ENCODE measurements around the gene PAPOLA.

The PAPOLA gene

GRCh38 chr14:96583569-96584041 is 81.4 kb downstream of the PAPOLA start:
- no peak for DNase-seq (ENCODE audit: low read depth)
- TF ChIP-seq CTCF (IDR thresholded peaks at IDR 0.05; ENCODE audit: low read length, missing control alignments): no peak
- H3K4me3 ChIP-seq (replicated peaks; ENCODE audit: low read depth, low read length): no peak overlapping the region

DNA sequence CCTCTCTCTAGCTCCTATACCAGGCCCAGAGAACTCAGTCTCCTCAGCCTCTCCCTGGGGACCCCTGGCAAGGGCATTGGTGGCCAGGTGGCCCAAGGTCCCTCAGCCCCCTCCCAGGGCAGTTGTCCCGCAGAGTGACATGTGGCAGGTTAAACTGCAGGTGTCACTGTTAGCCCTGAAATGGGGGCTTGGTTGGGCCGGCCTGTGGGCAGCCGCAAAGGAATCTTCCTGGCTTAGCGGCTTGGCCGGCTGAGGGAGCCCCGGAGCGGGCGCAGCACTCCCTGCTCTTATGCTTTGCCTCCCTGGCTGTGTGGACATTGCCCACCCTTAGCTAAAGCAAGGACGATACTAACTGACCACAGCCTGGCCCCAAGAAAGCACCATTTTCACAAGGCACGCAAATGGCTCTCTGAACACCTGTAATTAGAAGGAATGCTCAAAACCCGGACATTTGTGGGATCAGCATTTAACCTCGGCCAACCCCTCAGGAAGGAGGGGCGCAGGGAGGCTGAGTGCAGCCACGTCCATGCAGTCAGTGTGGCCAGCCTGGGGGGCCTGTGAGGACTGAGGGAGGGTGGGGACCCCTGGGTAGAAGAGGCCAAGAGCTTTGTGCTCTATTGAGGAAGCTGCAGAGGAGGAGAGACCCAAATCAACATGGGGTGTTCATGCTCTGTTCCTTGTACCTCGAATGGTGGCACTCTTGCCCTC is 82.2 kb downstream of the PAPOLA start:
- TF ChIP-seq CTCF (IDR thresholded peaks at IDR 0.05; ENCODE audit: low read length, missing control alignments): peak; percentile 19
- H3K4me3 ChIP-seq (replicated peaks; ENCODE audit: low read depth, low read length): no peak overlapping the region
- peak; percentile 10 for DNase-seq (ENCODE audit: low read depth)

GRCh38 chr14:96584907-96585671 is 82.9 kb downstream of the PAPOLA start:
- TF ChIP-seq CTCF (IDR thresholded peaks at IDR 0.05; ENCODE audit: low read length, missing control alignments): no peak
- no peak for DNase-seq (ENCODE audit: low read depth)
- no peak overlapping the region for H3K4me3 ChIP-seq (replicated peaks; ENCODE audit: low read depth, low read length)

DNA sequence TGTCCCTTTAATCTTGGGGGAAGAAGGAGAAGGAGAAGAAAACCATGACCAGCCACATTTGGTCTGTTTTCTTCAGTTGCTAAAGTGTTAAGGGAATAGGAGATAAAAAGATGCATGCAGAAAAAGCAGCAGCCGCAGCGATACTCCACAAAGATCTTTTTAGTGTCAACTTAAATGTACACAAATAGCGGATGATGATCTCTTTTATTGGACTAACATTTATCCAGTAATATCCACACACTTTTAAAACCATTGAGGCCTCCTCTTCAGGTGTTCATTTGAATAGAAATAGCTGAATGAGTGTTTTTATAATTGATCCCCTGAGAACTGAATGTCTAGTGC is 83.5 kb downstream of the PAPOLA start:
- TF ChIP-seq CTCF (IDR thresholded peaks at IDR 0.05; ENCODE audit: low read length, missing control alignments): no peak
- DNase-seq (ENCODE audit: low read depth): no peak
- no peak overlapping the region for H3K4me3 ChIP-seq (replicated peaks; ENCODE audit: low read depth, low read length)

- DNase-seq (ENCODE audit: low read depth): no peak
- TF ChIP-seq CTCF (IDR thresholded peaks at IDR 0.05; ENCODE audit: low read length, missing control alignments): no peak
- no peak overlapping the region for H3K4me3 ChIP-seq (replicated peaks; ENCODE audit: low read depth, low read length)
Observed at GRCh38 chr14:96586056-96586455, 83.9 kb downstream of the PAPOLA start.

GRCh38 chr14:96586921-96587822 is 85.0 kb downstream of the PAPOLA start:
- no peak overlapping the region for H3K4me3 ChIP-seq (replicated peaks; ENCODE audit: low read depth, low read length)
- no peak for DNase-seq (ENCODE audit: low read depth)
- TF ChIP-seq CTCF (IDR thresholded peaks at IDR 0.05; ENCODE audit: low read length, missing control alignments): no peak
